EH (cell line): ENCODE measurements around the gene HNRNPC.
"Not testable (repeated sequence)": the region's sequence is repeated elsewhere in the genome, so short reads cannot be mapped to it uniquely, and the experiment has no call there.

Experiments
- DNase-seq: peaks from one replicate; pipeline ENCODE4 v3.0.0-alpha.2; 2015; ENCODE audit warnings: low read depth

Gene HNRNPC

DNA sequence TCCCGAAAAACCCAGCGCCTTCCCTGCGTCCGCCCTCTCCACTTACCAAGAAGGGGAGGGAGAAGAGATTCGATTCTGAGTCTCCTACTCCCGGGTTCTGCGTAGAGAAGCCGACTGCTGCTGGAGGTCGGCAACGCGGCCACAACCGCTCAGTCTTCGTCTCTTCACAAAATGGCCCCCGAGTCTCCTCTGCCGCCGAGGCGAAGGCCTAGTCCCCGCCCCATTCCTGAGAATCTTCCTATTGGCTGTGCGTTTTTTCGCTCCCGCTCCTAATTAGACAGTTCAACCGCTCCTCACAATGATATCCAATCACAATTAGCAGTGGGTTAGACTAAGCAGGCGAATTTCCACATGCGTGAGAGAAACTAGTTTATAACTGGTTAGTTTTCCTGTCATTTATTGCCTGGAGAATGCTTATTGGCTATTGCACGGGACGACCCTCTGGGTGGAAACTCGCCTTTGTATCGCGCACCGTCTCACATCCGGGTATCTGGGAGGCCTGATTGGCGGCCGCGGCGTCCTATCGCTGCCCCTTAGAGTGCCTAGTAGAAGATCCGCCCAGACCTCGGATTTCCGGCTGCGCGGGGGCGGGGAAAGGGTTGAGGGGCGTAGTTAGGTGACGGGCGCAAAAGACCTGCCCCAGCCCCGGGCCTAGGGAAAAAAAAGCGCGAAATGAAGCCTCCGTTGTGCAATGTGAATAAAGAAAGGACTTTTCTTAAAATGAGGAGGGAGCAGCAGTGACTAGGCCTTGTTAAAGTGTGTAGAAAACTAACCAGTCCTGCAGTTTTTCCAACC is at the start of gene HNRNPC:
HNRNPC (minus strand) TSS at position 191 of the 795 bp plus-strand sequence. CDS start 35,249 bp downstream, outside the sequence.
- peak; percentile 100 for DNase-seq

DNA sequence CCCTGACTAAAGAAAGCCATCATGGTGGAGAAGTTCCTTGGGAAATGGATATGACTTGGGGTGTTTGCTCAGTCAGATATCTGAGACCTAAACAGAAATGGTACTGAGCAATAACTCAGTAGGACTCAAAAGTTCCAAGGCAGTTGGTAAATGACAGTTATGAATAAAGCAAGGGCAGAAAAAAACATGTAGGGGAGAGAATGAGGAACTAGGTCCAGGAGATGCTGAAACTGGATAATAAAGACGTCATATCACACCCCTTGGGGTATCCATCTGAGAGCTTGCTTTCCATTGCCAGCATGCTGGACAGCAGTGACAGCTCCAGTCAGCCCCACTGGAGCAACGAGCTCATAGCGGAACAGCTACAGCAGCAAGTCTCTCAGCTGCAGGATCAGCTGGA is 48.2 kb upstream of the HNRNPC start:
- DNase-seq: no peak

DNA sequence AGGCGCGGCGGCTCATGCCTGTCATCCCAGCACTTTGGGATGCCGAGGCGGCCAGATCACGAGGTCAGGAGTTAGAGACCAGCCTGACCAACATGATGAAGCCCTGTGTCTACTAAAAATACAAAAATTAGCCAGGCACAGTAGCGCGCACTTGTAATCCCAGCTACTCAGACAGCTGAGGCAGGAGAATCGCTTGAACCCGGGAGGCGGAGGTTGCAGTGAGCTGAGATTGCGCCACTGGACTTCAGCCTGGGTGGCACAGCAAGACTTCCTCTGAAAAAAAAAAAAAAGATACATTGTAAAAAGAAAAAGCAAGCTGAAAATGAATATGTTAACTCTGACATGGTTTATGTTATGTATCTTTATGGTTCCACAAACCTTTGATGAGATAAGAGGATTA is 44.3 kb upstream of the HNRNPC start:
- DNase-seq: no peak

GRCh38 chr14:21311614-21312013 is 42.4 kb upstream of the HNRNPC start:
- no peak for DNase-seq

DNA sequence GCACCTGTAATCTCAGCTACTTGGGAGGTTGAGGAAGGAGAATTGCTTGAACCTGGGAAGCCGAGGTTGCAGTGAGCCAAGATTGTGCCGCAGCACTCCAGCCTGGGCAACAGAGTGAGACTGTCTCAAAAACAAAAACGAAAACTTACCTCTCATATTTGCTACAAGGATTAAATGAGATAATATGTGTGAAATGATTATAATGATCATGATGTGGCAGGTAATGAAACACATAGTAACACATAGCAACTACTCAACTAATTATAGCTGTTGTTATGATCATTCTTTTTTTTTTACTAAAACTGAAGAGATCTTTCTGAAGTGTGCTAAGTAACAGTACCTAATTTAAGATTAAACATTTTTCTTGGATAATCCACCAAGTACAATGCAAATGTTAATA is 40.7 kb upstream of the HNRNPC start:
- DNase-seq: no peak

DNA sequence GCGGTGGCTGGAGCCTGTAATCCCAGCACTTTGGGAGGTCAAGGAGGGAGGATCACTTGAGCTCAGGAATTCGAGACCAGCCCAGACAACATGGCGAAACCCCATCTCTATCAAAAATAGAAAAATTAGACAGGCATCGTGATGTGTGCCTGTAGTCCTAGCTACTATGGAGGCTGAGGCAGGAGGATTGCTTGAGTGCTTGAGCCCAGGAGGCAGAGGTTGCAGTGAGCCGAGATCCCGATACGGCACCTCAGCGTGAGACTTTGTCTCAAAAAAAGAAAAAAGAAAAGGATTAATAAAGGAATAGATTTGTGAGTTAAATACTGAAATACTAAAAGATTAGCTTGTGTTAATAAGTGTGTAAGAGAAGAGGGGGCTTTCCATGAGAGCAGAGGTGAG is 40.0 kb upstream of the HNRNPC start:
- no peak for DNase-seq

- DNase-seq: peak; percentile 57
These were observed 39.4 kb upstream of the HNRNPC start for GRCh38 chr14:21308479-21309237.

DNA sequence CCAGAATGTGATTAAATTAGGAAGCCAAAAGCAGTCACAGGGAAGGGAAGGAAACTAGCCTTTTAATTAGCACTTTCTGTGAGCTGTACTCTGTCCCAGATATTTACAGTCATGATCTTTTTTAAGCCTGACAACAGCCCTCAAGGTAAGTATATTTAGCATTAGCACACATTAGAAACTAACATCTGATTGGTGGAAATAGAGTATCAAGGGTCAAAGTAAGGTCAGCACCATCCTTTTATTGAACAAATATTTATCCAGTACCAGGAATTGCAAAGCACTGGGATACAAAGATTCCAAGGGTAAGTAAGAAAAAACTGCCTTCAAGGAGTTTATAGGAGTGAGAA is 38.9 kb upstream of the HNRNPC start:
- DNase-seq: no peak

DNA sequence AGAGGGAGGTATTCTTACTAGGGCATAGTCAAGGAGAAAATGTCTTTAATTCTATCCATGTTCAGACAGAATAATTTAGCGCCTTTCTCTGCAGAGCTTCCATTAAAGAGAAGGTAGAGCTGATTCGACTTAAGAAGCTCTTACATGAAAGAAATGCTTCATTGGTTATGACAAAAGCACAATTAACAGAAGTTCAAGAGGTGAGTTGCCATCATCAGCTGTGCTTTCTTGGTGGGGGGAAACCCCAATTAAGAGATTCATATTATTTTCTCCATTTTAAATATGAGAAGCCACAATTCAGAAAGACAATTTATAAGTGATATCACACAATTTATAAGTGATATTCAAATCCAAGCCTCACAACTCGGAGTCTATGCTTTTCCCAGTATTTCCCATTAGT is 38.4 kb upstream of the HNRNPC start:
- no peak for DNase-seq

- not testable (repeated sequence) for DNase-seq
These were observed 33.5 kb upstream of the HNRNPC start for GRCh38 chr14:21302836-21303140.

DNA sequence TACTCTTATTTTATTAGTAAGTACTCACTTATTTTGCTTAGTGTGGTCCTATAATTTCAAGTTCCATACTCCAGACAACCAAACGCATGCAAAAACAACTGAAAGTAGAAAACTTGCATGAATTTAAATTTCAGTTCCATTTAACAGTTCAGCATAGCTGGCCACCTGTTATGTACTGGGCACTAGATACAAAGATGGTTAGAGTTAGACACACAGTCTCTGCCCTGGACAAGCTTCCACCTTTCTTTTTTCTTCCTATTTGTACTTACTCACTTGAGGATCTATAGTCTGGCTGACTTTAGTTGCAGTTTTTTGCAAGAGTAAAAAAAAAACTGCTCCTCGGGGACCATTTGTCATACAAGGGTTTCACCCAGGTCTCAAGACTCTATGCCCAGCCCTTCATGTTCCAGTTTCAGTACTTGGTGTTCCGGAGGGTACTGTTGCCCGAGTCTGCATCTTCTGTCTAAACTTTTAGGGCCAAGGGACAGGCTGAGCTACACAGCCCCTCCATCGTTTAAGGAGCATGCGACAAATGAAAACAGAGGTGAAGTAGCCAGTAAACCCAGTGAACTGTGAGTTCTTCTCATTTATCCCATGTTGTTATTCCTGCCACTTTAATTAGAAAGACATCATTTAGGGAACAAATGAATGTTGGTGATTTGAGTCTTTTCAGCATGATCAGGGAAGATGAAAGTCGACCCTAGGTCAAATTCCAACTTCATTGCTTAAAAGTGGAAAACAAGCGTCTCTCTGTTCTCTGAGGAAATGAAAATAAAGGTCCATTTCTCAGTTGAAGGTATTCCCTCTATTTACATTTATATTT is 33.0 kb upstream of the HNRNPC start:
- DNase-seq: no peak

GRCh38 chr14:21300892-21301291 is 31.6 kb upstream of the HNRNPC start:
- no peak for DNase-seq

DNA sequence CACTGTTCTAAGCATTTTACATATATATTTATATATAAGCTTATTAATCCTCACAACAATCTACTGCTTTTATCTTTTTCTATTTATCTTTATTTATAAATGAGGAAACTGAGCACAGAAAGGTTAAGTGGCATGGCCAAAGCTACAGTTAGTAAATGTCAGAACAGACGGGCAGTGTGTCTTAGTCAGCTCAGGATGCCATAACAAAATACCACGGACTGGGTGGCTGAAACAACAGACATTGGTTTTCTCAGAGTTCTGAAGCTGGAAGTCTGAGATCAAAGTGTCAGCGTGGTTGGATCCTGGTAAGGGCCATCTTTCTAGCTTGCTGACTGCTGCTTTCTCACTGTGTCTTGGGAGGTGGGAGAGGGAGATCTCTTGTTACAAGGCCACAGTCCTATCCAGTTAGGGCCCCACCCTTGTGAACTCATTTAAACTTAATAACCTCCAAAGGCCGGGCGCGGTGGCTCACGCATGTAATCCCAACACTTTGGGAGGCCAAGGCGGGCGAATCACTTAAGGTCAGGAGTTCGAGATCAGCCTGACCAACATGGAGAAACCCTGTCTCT is 30.4 kb upstream of the HNRNPC start:
- no peak for DNase-seq

DNA sequence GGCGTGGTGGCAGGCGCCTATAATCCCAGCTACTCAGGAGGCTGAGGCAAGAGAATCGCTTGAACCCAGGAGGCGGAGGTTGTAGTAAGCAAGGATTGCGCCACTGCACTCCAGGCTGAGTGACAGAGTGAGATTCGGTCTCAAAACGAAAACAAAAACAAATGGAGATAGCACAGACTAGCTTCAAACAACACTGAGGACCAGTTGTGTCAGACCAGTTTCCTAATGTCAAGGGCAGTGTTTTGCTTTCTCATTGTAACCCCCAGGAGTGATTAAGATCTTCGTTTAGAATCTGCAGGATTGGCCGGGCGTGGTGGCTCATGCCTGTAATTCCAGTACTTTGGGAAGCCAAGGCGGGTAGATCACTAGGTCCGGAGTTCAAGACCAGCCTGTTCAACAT is 29.1 kb upstream of the HNRNPC start:
- DNase-seq: no peak

DNA sequence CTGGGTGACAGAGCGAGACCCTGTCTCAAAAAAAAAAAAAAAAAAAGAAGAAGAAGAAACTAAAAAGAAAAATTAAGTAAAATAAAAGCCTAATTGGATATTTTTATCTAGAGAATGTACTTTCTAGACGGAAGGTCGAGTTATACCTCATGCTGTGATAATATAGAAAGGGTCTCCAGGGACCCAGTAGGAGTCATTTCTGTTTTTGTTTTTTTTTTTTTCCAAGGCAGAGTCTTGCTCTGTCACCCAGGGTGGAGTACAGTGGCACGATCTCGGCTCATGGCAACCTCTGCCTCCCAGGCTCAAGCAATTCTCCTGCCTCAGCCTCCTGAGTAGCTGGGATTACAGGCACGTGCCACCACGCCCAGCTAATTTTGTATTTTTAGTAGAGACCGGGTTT is 24.8 kb upstream of the HNRNPC start:
- DNase-seq: not testable (repeated sequence)

DNA sequence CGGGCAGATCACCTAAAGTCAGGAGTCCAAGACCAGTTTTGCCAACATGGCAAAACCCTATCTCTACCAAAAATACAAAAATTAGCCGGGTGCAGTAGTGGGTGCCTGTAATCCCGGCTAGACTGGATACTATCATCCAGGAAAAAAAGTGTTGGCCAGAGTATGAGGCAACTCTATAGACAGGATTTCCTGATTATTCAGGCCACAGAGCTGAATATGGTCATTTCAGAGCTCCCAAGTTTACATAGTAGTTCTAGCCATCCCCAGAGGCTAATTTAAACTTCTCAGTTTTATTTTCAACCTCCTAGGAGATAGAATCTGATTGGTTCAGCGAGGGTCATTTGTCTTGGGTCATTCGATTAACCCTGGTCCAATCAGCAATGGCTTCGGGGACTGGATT is 17.9 kb upstream of the HNRNPC start:
- no peak for DNase-seq

DNA sequence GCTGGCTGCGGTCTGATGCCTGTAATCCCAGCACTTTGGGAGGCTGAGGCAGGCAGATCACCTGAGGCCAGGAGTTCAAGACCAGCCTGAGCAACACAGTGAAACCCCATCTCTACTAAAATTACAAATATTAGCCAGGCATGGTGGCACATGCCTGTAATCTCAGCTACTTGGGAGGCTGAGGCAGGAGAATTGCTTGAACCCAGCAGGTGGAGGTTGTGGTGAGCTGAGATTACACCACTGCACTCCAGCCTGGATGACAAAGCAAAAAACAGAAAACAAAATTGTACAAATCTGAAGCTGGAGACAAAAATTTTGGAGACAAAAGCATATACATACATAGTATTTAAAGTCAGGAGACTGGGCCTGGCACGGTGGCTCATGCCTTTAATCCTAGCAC is 17.3 kb upstream of the HNRNPC start:
- not testable (repeated sequence) for DNase-seq

DNA sequence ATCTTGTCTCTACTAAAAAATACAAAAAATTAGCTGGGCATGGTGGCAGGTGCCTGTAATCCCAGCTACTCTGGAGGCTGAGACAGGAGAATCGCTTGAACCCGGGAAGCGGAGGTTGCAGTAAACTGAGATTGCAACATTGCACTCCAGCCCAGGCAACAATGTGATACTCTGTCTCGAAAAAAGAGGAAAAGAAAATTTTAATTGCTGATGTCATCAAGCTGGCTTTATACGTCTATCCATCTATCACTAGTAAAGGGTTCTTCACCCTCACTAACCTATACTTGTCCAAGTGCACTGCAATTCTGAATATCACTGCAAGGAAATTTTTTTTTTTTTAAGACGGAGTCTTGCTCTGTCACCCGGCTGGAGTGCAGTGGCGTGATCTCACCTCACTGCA is 12.7 kb upstream of the HNRNPC start:
- not testable (repeated sequence) for DNase-seq

- DNase-seq: no peak
These were observed 10.5 kb upstream of the HNRNPC start, which contains the start of gene RPGRIP1 for GRCh38 chr14:21279783-21280182. TSS of gene RPGRIP1 (plus strand) at chr14:21280083. CDS start at chr14:21287977, 7,894 bp downstream.

DNA sequence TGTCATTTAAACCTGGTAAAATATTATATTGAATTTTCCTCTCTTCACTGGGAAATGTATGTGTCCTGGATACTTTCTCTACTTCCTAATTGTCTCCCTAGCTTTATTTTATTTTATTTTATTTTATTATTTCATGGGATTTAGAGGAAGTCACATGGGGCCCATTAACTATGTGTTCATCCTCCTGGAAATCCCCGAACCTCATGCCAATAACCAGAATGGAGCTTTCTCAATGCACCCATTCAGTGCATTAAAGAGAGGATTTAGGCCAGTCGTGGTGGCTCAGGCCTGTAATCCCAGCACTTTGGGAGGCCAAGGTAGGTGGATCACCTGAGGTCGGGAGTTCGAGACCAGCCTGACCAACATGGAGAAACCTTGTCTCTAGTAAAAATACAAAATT is 9.4 kb upstream of the HNRNPC start:
- DNase-seq: no peak

DNA sequence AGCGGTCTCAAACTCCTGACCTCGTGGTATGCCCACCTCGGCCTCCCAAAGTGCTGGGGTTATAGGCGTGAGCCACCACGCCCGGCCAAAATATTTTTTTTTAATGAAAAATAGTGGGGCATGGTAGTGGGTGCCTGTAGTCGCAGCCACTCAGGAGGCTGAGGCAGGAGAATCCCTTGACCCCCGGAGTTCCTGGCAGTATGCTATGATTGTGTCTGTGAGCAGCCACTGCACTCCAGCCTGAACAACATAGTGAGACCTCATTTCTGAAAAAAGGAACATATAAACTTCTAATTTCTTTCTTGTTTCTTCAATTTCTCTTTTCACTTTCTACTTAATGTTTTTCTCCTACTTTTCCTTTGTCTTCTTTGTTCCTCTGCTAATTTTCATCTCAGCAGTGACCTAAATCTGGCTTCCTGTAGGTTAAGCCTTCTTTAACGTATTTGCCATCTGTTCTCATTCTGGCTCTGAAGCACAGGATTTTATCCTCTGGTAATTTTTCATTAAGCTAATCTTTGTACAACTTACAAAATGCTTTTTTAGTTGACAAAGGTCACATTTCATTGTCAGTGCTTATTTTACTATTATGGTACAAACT is 6.1 kb upstream of the HNRNPC start:
- no peak for DNase-seq

GRCh38 chr14:21272661-21273060 is 3.4 kb upstream of the HNRNPC start:
- not testable (repeated sequence) for DNase-seq
